WI38 (cell line): ENCODE results near the gene LHFPL4.

Source experiments
- H3K4me3 ChIP-seq: 2 replicates; pipeline ENCODE4 v1.5.1; 2011; ENCODE audit warnings: low read depth, mild to moderate bottlenecking, control low read depth, low read length
- TF ChIP-seq, protein P1 (sequence below): IDR thresholded peaks from 2 replicates; pipeline ENCODE4 v1.5.1; 2012; ENCODE audit warnings: low read depth, mild to moderate bottlenecking, control low read depth, low read length

Gene LHFPL4

GRCh38 chr3:9503283-9503682 lies 50.3 kb downstream of the LHFPL4 start:
- no peak overlapping the region for H3K4me3 ChIP-seq
- TF ChIP-seq, protein P1, sequence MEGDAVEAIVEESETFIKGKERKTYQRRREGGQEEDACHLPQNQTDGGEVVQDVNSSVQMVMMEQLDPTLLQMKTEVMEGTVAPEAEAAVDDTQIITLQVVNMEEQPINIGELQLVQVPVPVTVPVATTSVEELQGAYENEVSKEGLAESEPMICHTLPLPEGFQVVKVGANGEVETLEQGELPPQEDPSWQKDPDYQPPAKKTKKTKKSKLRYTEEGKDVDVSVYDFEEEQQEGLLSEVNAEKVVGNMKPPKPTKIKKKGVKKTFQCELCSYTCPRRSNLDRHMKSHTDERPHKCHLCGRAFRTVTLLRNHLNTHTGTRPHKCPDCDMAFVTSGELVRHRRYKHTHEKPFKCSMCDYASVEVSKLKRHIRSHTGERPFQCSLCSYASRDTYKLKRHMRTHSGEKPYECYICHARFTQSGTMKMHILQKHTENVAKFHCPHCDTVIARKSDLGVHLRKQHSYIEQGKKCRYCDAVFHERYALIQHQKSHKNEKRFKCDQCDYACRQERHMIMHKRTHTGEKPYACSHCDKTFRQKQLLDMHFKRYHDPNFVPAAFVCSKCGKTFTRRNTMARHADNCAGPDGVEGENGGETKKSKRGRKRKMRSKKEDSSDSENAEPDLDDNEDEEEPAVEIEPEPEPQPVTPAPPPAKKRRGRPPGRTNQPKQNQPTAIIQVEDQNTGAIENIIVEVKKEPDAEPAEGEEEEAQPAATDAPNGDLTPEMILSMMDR = peak; percentile 95

DNA sequence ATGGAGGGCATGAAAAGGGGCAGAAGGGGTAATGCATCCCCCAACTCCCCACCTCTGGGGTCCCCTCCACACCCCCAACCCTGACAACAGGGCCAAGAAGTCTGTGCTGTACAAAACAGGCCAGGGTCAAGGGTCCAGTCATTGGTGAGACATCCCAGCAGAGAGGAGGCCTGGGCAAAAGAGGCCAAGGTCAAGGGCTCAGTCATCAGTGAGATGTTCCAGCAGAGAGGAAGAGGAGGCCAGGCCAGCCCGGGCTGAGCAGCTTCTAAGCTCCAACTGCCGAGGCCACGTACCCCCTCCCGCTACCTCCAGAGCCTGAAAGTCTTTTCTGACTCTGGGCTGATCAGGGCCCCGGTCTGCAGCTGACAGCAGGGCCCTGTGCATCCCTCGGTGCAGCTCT lies 52.4 kb downstream of the LHFPL4 start:
- TF ChIP-seq, protein P1 = no peak
- H3K4me3 ChIP-seq = no peak overlapping the region

- TF ChIP-seq, protein P1 = peak; percentile 78
- H3K4me3 ChIP-seq = no peak overlapping the region
Observed at GRCh38 chr3:9500108-9501050, 53.2 kb downstream of the LHFPL4 start.

GRCh38 chr3:9499455-9500107 lies 54.0 kb downstream of the LHFPL4 start:
- no peak overlapping the region for H3K4me3 ChIP-seq
- TF ChIP-seq, protein P1 = no peak

- TF ChIP-seq, protein P1 = no peak
- H3K4me3 ChIP-seq = no peak overlapping the region
Observed at GRCh38 chr3:9498781-9499180, 54.8 kb downstream of the LHFPL4 start.

GRCh38 chr3:9497821-9498565 lies 55.6 kb downstream of the LHFPL4 start:
- H3K4me3 ChIP-seq = no peak overlapping the region
- TF ChIP-seq, protein P1 = no peak
